AG08396 (cell line): ENCODE results near the gene KCNQ4.

ENCODE experiments used
- DNase-seq: peaks from one replicate; pipeline ENCODE4 v3.0.0; 2012; ENCODE audit warnings: low spot score, mixed read lengths

Gene KCNQ4

GRCh38 chr1:40861224-40862003 lies 77.8 kb downstream of the KCNQ4 start:
- peak; percentile 67 for DNase-seq

- peak; percentile 97 for DNase-seq
Measured at GRCh38 chr1:40862008-40862863, 78.6 kb downstream of the KCNQ4 start, which contains the start of gene CITED4. TSS of gene CITED4 (minus strand) at chr1:40862363. CDS start at chr1:40862127, 236 bp downstream.

- DNase-seq = no peak
Measured at GRCh38 chr1:40868051-40868723, 84.6 kb downstream of the KCNQ4 start.

- DNase-seq = no peak
Measured at GRCh38 chr1:40870135-40870728, 86.6 kb downstream of the KCNQ4 start.

- no peak for DNase-seq
Measured at GRCh38 chr1:40872276-40872675, 88.7 kb downstream of the KCNQ4 start.

GRCh38 chr1:40873863-40874472 lies 90.4 kb downstream of the KCNQ4 start:
- no peak for DNase-seq

- no peak for DNase-seq
Measured at GRCh38 chr1:40876436-40876761, 92.8 kb downstream of the KCNQ4 start.

- DNase-seq = no peak
Measured at GRCh38 chr1:40876891-40877290, 93.3 kb downstream of the KCNQ4 start.

GRCh38 chr1:40877698-40878097 lies 94.1 kb downstream of the KCNQ4 start:
- peak; percentile 77 for DNase-seq

GRCh38 chr1:40878906-40879305 lies 95.3 kb downstream of the KCNQ4 start:
- DNase-seq = no peak

GRCh38 chr1:40879482-40880175 lies 96.0 kb downstream of the KCNQ4 start:
- DNase-seq = no peak

- DNase-seq = no peak
Measured at GRCh38 chr1:40880813-40881549, 97.4 kb downstream of the KCNQ4 start.

- no peak for DNase-seq
Measured at GRCh38 chr1:40884055-40884795, 100.6 kb downstream of the KCNQ4 start.

GRCh38 chr1:40886318-40887011 lies 102.9 kb downstream of the KCNQ4 start:
- no peak for DNase-seq

GRCh38 chr1:40887012-40887378 lies 103.4 kb downstream of the KCNQ4 start:
- DNase-seq = no peak

- DNase-seq = no peak
Measured at GRCh38 chr1:40887652-40888051, 104.1 kb downstream of the KCNQ4 start.
